HG02623 (cell line): ENCODE data around the gene PDIA6.

Experiments used
- ATAC-seq: cut with Tn5 transposase; IDR thresholded peaks from one replicate; pipeline ENCODE4 v1.9.1; 2021; ENCODE audit warnings: moderate library complexity; ENCODE audit not compliant: unreplicated experiment

The PDIA6 gene

GRCh38 chr2:10812362-10813162 lies at the start of gene PDIA6:
Gene PDIA6 (minus strand): TSS chr2:10812785. CDS start chr2:10812696, 89 bp downstream.
- ATAC-seq, result peak; percentile 86

- ATAC-seq, result no peak
These were observed 49.7 kb upstream of the PDIA6 start for GRCh38 chr2:10862330-10862729.

GRCh38 chr2:10861765-10862164 lies 49.2 kb upstream of the PDIA6 start:
- ATAC-seq, result no peak

GRCh38 chr2:10860814-10861325 lies 48.3 kb upstream of the PDIA6 start:
- no peak for ATAC-seq

- ATAC-seq, result no peak
These were observed 47.7 kb upstream of the PDIA6 start for GRCh38 chr2:10860081-10860813.

GRCh38 chr2:10859278-10859677 lies 46.7 kb upstream of the PDIA6 start:
- ATAC-seq, result no peak

- no peak for ATAC-seq
These were observed 36.0 kb upstream of the PDIA6 start for GRCh38 chr2:10848541-10848940.

GRCh38 chr2:10847008-10847407 lies 34.4 kb upstream of the PDIA6 start:
- no peak for ATAC-seq

- ATAC-seq, result no peak
These were observed 33.7 kb upstream of the PDIA6 start for GRCh38 chr2:10846110-10846861.

GRCh38 chr2:10845640-10846039 lies 33.1 kb upstream of the PDIA6 start:
- ATAC-seq, result no peak

- no peak for ATAC-seq
These were observed 31.5 kb upstream of the PDIA6 start for GRCh38 chr2:10844097-10844496.

- no peak for ATAC-seq
These were observed 29.9 kb upstream of the PDIA6 start for GRCh38 chr2:10842506-10842905.

- no peak for ATAC-seq
These were observed 29.1 kb upstream of the PDIA6 start for GRCh38 chr2:10841547-10842219.

- no peak for ATAC-seq
These were observed 27.2 kb upstream of the PDIA6 start for GRCh38 chr2:10839813-10840212.

GRCh38 chr2:10838734-10839133 lies 26.1 kb upstream of the PDIA6 start:
- no peak for ATAC-seq

- ATAC-seq, result no peak
These were observed 25.0 kb upstream of the PDIA6 start for GRCh38 chr2:10837298-10838266.

GRCh38 chr2:10835052-10835970 lies 22.7 kb upstream of the PDIA6 start:
- peak; percentile 47 for ATAC-seq

GRCh38 chr2:10834068-10834655 lies 21.6 kb upstream of the PDIA6 start:
- ATAC-seq, result no peak
